Left hindlimb (tissue), 1 donor: ENCODE data around the gene MLXIP.
"Not testable (repeated sequence)": the region's sequence is repeated elsewhere in the genome, so short reads cannot be mapped to it uniquely, and the experiment has no call there.

Experiments used
- DNase-seq: peaks from one replicate; pipeline ENCODE4 v3.0.0-alpha.2; 2018

Gene MLXIP

DNA sequence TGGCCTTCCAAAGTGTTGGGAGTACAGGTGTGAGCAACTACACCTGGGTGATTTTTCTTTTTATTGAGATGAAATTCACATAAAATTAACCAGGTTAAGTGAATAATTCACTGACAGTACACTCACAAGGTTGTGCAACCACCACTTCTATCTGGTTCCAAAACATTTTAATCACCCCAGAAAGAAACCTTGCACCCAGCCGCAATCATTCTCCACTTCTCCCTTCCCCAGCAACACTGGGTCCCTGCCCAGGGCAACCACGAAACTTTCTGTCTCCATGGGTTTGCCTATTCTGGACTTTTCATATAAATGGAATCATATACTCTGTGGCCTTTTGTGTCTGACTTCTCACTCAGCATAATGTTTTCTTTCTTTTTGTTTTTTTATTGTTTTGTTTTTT lies 26.3 kb upstream of the MLXIP start:
- no peak for DNase-seq

DNA sequence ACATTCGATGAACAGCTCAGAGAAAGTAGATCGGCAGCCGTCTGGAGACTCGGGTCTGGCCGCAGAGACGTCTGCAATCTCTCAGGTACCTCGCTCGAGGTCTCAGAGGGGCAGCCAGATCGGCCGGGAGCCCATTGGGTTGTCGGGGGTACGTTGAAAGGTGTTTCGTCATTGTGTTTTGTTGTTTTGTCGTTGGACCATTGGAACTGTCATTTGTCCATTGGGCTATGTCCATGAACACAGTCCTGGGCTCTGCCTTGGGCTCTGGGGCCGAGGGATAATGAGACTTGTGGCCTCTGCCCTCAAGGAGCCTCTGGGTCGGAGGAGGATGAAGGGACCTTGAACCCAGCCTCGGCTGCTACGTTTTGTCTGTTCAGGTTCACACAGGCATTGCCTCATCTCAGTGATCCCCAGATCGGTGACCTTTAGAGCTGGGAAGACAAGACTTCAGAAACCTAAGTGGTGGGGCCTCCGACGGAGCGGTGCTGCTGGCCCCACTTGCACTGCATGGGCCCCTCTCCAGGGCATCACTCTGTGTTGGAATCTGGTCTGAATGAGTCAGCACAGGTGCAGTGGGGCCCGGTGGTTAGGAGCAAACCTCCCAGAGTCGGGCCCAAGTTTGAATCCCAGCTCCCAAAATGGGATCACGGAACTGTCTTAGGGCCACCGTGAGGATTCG lies 23.6 kb upstream of the MLXIP start:
- no peak for DNase-seq

- not testable (repeated sequence) for DNase-seq
These were observed 22.1 kb upstream of the MLXIP start for GRCh38 chr12:122056406-122056805.

- no peak for DNase-seq
These were observed 21.4 kb upstream of the MLXIP start for GRCh38 chr12:122057007-122057735.

DNA sequence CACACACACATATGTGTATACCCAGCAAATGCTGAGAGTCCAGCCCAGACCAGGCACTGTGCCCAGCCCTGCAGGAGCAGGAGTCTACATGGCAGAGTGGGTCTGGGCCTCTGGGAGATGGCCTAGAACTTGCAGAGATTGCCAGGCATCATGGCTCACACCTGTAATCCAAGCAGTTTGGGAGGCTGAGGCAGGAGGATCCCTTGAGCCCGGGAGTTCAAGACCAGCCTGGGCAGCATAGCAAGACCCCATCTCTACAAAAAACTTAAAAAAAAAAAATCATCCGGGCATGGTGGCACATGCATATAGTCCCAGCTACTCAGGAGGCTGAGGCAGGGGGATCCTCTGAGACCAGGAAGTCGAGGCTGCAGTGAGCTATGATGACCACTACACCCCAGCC lies 20.8 kb upstream of the MLXIP start:
- no peak for DNase-seq

GRCh38 chr12:122058549-122059149 lies 19.9 kb upstream of the MLXIP start:
- DNase-seq = no peak

DNA sequence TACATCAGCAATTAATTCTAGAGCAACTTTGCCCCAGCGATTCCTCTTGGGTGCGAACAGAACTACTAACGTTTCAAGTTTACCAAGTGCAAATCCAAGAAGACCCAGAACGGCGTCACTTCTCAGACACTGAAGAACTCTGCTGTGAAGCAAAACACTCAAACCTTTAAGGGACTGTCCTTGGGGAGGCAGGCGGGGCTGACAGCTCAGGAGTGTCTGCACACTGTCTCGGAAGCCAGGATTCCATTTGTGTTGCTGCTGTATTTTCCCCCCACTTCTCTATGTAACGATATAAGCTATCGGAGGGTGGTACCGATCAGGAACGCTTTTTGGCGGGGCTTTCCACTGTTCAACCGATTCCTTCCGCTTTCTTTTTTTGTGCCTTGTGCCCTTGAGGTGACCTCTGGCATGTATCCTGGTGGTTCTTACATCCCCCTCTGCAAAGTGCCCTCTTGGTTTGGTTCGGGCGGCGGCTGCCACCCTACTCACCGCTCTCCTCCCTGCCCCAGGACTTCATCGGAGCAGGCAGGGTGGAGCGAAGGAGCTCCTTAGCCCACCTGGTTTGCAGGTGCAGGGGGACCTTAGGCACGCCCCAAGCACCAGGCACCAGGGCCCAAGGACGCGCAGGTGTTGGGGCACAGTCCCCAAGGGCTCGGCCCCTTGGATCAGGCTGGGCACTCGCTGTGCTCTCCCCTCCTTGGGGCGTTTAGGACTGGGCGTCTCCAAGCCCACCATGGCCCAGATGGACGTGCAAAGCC lies 19.2 kb upstream of the MLXIP start:
- DNase-seq = no peak

DNA sequence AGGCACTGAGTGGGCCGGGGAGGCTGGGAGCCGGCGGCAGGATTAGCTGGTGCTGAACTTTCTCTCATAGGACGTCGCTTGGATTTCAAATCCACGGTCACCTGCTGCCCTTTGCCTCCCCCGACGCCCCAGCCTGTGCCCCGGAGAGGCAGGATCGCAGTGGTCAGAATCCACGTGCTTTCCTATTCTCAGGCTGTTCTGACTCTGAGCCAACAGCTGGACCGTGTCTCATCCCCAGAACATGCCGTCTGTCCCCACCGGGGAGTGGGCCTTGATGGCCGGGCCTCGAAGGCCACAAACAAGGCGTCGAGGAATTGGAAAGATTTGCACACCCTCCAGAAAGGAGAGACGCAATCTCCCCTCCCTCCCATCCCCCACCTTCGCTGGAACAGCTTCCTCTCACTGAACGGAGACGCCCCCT lies 18.5 kb upstream of the MLXIP start:
- DNase-seq = no peak

- DNase-seq = no peak
These were observed 17.3 kb upstream of the MLXIP start for GRCh38 chr12:122061253-122061652.

- DNase-seq = peak; percentile 70
These were observed 15.5 kb upstream of the MLXIP start for GRCh38 chr12:122062832-122063693.

DNA sequence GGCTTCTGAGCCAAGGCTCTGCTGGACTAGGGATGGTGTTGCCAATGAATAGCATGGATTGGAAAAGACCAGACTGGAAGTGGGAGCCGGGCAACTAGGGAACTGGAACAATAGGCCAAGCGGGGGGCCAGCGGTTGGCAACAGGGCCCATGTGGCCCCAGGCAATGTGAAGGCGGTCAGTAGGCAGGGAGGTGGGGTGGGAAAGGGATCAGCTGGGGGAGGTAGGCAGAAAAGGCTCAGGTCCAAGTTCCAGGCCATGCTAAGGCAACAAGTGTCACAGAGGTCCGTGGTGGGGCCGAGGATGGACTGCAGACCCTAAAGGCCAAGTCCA lies 14.9 kb upstream of the MLXIP start:
- DNase-seq = no peak

DNA sequence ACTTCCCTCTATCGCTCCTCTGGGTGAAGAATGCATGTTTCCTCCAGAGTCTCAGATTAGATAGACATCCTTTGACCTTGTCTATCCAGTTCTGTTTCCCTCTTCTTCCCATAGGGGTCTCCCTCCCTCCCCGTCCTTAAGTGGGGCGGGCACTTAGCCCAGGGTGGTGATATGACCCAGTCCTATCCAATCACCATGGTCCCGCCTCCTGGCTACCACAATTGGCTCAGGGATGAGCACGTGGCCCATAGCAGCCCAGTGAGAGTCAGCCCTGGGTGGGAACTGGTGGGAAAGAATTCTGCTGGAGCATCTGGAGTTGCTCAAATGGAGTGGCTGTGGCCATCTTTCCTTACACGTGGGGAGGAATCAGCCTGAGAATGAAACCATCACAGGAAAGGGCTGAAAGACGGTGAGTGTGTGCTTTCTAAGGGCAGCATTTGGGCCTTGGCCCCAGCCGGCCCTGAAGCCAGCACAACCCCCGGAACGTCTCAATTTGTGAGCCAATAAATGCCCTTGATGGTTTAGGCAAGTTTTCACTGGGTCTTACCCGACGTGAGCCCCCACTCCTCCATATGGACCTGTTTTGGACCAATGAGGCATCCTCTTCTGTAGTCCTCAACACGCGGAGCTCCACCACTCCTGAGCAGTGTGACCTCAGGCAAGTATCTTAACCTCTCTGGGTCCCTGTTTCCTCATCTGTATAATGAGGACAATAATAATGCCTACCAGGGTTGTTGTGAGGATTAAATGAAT lies 14.4 kb upstream of the MLXIP start:
- DNase-seq = peak; percentile 81

- DNase-seq = no peak
These were observed 13.6 kb upstream of the MLXIP start for GRCh38 chr12:122064780-122065588.

GRCh38 chr12:122067548-122067947 lies 11.0 kb upstream of the MLXIP start:
- no peak for DNase-seq

GRCh38 chr12:122067966-122068365 lies 10.6 kb upstream of the MLXIP start:
- DNase-seq = no peak

DNA sequence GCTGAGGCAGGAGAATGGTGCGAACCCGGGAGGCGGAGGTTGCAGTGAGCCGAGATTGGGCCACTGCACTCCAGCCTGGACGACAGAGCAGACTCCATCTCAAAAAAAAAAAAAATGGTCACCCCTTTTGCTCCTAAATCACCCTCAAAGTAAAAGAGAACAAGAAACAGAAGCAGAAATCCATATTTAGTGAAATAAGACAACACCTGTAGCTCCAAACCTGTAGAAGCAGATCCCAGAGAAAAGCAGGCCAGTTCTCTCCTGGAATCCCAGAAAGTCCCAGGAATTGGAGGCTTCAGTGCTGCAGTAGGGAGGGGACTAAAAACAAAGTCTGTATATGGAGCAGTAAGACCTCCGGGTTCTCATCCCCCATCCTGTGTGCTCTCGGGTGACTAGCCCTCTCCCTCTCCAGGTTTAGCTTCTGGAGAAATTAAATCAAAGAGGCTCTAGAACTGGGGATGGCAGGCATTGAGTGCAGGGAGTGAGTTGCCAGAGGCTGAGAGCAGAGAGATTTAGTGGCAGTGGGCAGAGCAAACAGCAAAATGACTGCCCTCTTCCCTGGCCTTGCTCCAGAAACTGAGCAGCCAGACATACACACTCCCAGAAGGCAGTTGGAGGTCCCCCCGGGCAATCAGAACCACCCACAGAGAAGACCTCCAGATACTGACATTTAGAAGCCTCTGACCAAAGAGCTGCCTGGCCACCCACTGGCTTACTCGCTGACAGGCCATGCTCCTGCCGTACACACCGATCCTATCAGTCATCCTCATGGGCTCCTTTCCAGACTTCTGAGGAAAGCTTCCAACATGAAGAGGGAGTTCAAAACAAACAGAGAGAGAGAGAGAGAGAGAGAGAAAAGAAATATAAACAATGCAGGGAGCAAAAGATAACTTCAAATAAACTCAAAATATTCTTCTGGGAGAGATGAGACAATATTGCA lies 6.3 kb upstream of the MLXIP start:
- no peak for DNase-seq

DNA sequence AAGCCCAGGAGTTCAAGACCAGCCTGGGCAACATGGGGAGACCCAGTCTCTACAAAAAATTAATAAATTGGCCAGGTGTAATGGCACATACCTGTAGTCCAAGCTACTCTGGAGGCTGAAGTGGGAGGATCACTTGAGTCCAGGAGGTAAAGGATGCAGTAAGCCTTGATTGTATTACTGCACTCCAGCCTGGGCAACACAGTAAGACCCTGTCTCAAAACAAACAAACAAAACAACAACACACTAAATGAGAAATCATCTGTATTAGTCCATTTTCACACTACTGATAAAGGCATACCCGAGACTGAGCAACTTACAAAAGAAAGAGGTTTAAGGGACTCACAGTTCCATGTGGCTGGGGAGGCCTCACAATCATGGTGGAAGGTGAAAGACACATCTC lies 4.7 kb upstream of the MLXIP start:
- no peak for DNase-seq

DNA sequence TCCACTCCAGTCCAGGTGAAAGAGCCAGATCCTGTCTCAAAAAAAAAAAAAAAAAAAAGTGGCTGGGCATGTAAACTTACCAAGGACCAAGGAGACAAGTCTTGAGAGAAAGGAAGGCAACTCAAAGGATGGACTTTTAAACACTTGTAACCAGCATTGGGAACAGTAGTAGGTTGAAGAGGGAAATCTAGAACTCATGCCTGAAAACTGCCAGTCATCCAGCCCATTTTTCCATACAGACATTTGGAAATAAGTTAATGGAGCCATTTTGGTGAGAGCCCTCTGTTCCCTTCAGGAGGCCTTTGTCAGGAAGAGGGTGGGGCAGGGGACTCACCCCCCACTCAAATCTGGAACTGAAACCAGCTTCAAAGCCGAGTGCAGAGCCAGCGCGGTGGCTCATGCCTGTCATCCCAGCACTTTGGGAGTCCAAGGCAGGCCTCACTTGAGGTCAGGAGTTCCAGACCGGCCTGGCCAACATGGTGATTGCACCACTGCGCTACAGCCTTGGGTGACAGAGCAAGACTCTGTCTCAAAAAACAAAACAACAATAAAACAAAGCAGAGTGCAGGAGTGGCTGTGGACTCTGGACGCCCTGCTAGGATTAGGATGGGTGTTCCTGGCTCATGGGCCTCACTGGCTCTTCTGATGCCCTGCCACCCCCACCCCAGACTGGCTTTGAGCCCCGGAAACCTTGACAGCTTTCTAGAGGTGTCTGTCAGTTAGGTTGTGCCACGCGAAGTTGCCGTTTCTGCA lies 1.6 kb upstream of the MLXIP start:
- no peak for DNase-seq

- DNase-seq = no peak
These were observed 526 bp downstream of the MLXIP start for GRCh38 chr12:122079033-122079531.
